Urinary bladder (tissue), 4 donors: ENCODE data around the gene SLC15A3. TPM values are rescaled to one million over a fixed set of nuclear protein-coding genes. Genes with fewer than 3 reads are reported as not detected.
"Not testable (repeated sequence)": the region's sequence is repeated elsewhere in the genome, so short reads cannot be mapped to it uniquely, and the experiment has no call there.

Source experiments
- DNase-seq: peaks from one replicate; pipeline ENCODE4 v3.0.0-alpha.2; 2015; ENCODE audit errors: extremely low spot score
- H3K27ac ChIP-seq: one replicate; pipeline ENCODE4 v1.5.1; 2013; ENCODE audit warnings: low read depth, mild to moderate bottlenecking, moderate library complexity
- H3K36me3 ChIP-seq: one replicate; pipeline ENCODE4 v1.6.1; 2013; ENCODE audit warnings: mild to moderate bottlenecking, moderate library complexity; ENCODE audit not compliant: insufficient read depth
- H3K4me1 ChIP-seq: one replicate; pipeline ENCODE4 v1.6.1; 2013; ENCODE audit warnings: mild to moderate bottlenecking, moderate library complexity; ENCODE audit not compliant: insufficient read depth
- H3K4me3 ChIP-seq: one replicate; pipeline ENCODE4 v1.5.1; 2013; ENCODE audit warnings: low read depth, low read length
- WGBS: extraction: QIAGEN DNeasy Blood & Tissue Kit; methylation state at CpG from one replicate; pipeline ENCODE4 v1.1.7; 2013; 5-methylcytosine and 5-hydroxymethylcytosine counted together
- polyA plus RNA-seq: library from polyadenylated mRNA; stranded (reverse); fragments of 200-250 nt; gene quantifications from one replicate; pipeline ENCODE4 v1.2.3, GENCODE V29; 2013
- total RNA-seq: library from RNA; depleted of rRNA; stranded (reverse); fragments of >200 nt; gene quantifications from one replicate; pipeline ENCODE4 v1.2.3, GENCODE V29; 2014
- donor health status: healthy with polysubstance abuse.
- donor health status: healthy.

SLC15A3 gene
- total and polyA plus RNA-seq, 2 donors, result 12.7 to 34.7 TPM

GRCh38 chr11:60916669-60917206, 35.2 kb downstream of the SLC15A3 start:
- no peak overlapping the region for H3K27ac ChIP-seq
- DNase-seq, result no peak
- 82% methylated on average over 3 of the region's 3 CpGs for whole genome bisulfite sequencing
- H3K36me3 ChIP-seq, result peaks cover 8% of the 10 kb centered on the region
- H3K4me3 ChIP-seq, result no peak overlapping the region
- peaks cover 2% of the 10 kb centered on the region for H3K4me1 ChIP-seq

- peak overlapping the region; percentile 72 for H3K4me3 ChIP-seq
- H3K4me1 ChIP-seq, result peaks cover 2% of the 10 kb centered on the region
- peak overlapping the region; percentile 61 for H3K27ac ChIP-seq
- 6% methylated on average over 17 of the region's 17 CpGs for WGBS
- H3K36me3 ChIP-seq, result peaks cover 1% of the 10 kb centered on the region
- peak; percentile 25 for DNase-seq
These were observed 36.6 kb downstream of the SLC15A3 start for GRCh38 chr11:60915248-60915914.

GRCh38 chr11:60914633-60915247, 37.2 kb downstream of the SLC15A3 start:
- no peak for DNase-seq
- no peaks in the 10 kb centered on the region for H3K36me3 ChIP-seq
- peaks cover 2% of the 10 kb centered on the region for H3K4me1 ChIP-seq
- WGBS, result under 1% methylated on average over 31 of the region's 31 CpGs
- H3K27ac ChIP-seq, result peak overlapping the region; percentile 77
- H3K4me3 ChIP-seq, result peak overlapping the region; percentile 72

GRCh38 chr11:60913793-60914632, 38.0 kb downstream of the SLC15A3 start, which contains the start of gene TMEM109:
TMEM109 (plus strand) TSS chr11:60914158; CDS start chr11:60919694, 5,536 bp downstream.
- Histone ChIP-seq H3K36me3 (no peaks in the 10 kb centered on the region), H3K4me1 (peaks cover 2% of the 10 kb centered on the region), H3K27ac (peak within 1 kb of the TSS; percentile 82), H3K4me3 (peak within 1 kb of the TSS; percentile 72)
- WGBS, result under 1% methylated on average over 70 of the region's 70 CpGs
- DNase-seq, result peak; percentile 91

- peaks cover 2% of the 10 kb centered on the region for H3K4me1 ChIP-seq
- WGBS, result 70% methylated on average over 22 of the region's 22 CpGs
- DNase-seq, result no peak
- no peaks in the 10 kb centered on the region for H3K36me3 ChIP-seq
- no peak overlapping the region for H3K4me3 ChIP-seq
- H3K27ac ChIP-seq, result peak overlapping the region; percentile 64
These were observed 39.0 kb downstream of the SLC15A3 start for GRCh38 chr11:60912851-60913528.

- 65% methylated on average over 12 of the region's 12 CpGs for WGBS
- DNase-seq, result no peak
- Histone ChIP-seq H3K36me3 (no peaks in the 10 kb centered on the region), H3K4me3 (no peak overlapping the region), H3K27ac (no peak overlapping the region), H3K4me1 (peaks cover 2% of the 10 kb centered on the region)
These were observed 39.6 kb downstream of the SLC15A3 start for GRCh38 chr11:60912223-60912850.

GRCh38 chr11:60910711-60911380, 41.1 kb downstream of the SLC15A3 start:
- no peak overlapping the region for H3K27ac ChIP-seq
- H3K4me1 ChIP-seq, result no peaks in the 10 kb centered on the region
- no peaks in the 10 kb centered on the region for H3K36me3 ChIP-seq
- DNase-seq, result no peak
- H3K4me3 ChIP-seq, result no peak overlapping the region
- 65% methylated on average over 5 of the region's 5 CpGs for WGBS

GRCh38 chr11:60910281-60910687, 41.7 kb downstream of the SLC15A3 start:
- H3K4me1 ChIP-seq, result no peaks in the 10 kb centered on the region
- no peak overlapping the region for H3K4me3 ChIP-seq
- no peaks in the 10 kb centered on the region for H3K36me3 ChIP-seq
- 70% methylated on average over 3 of the region's 3 CpGs for WGBS
- no peak for DNase-seq
- H3K27ac ChIP-seq, result no peak overlapping the region

GRCh38 chr11:60909680-60910280, 42.2 kb downstream of the SLC15A3 start:
- not testable (repeated sequence) for H3K36me3 ChIP-seq, H3K4me3 ChIP-seq, H3K4me1 ChIP-seq, DNase-seq, H3K27ac ChIP-seq
- WGBS, result 56% methylated on average over 3 of the region's 3 CpGs

GRCh38 chr11:60908803-60909202, 43.2 kb downstream of the SLC15A3 start:
- no peaks in the 10 kb centered on the region for H3K36me3 ChIP-seq
- no peaks in the 10 kb centered on the region for H3K4me1 ChIP-seq
- no peak for DNase-seq
- H3K4me3 ChIP-seq, result no peak overlapping the region
- 43% methylated on average over 1 of the region's 1 CpG for WGBS
- no peak overlapping the region for H3K27ac ChIP-seq

- under 1% methylated on average over 75 of the region's 75 CpGs for WGBS
- H3K4me3 ChIP-seq, result peak within 1 kb of the TSS; percentile 89
- peak within 1 kb of the TSS; percentile 76 for H3K27ac ChIP-seq
- H3K4me1 ChIP-seq, result no peaks in the 10 kb centered on the region
- DNase-seq, result peak; percentile 94
- peaks cover 2% of the 10 kb centered on the region for H3K36me3 ChIP-seq
These were observed 45.6 kb downstream of the SLC15A3 start, which contains the start of gene PRPF19 for GRCh38 chr11:60906132-60906972. PRPF19 (minus strand) TSS chr11:60906585; CDS start chr11:60906382, 203 bp downstream.
